Endothelial cell of umbilical vein (primary cell): ENCODE measurements around the gene RBAK. TPM values are rescaled to one million over a fixed set of nuclear protein-coding genes. Genes with fewer than 3 reads are reported as not detected.

Experiments
- BruUV-seq: library from RNA; stranded (reverse); fragments of 400-500 nt; replicated peaks from 2 replicates; lab custom pipeline; 2021; lab: Mats Ljungman, UMichigan
- CTCF ChIA-PET: fragments of 300-600, 350-600 bp; sonication (Branson Sonifier 250); formaldehyde crosslinking; loops from one replicate; lab custom pipeline; 2021; ENCODE audit warnings: antibody characterized with exemption, inconsistent platforms; lab: Charles Lee
- POLR2A ChIA-PET: fragments of 300-600, 350-600 bp; sonication (Branson Sonifier 250); formaldehyde crosslinking; loops from one replicate; lab custom pipeline; 2021; ENCODE audit warnings: antibody characterized with exemption, inconsistent platforms; lab: Charles Lee
- DNase-seq: peaks from one replicate; pipeline ENCODE4 v3.0.0-alpha.2; 2011; ENCODE audit warnings: low read depth, low spot score
- FAIRE-seq: peaks from 2 replicates; lab custom pipeline; 2011; peaks lifted over from hg19 to GRCh38; lab: Jason Lieb, UNC
- H2AFZ ChIP-seq: 2 replicates; pipeline ENCODE4 v1.6.0; 2012; ENCODE audit warnings: low read depth, low read length, control low read depth, inconsistent platforms
- H3K27ac ChIP-seq: 2 replicates; pipeline ENCODE4 v1.5.1; 2011; ENCODE audit warnings: low read depth, mild to moderate bottlenecking, control low read depth, low read length, moderate library complexity; ENCODE audit not compliant: insufficient read depth
- H3K27me3 ChIP-seq, 2 experiments: 2 replicates each; pipeline versions ENCODE4 v1.6.0 to v1.6.1; 2011; ENCODE audit warnings: low read length in 2 of 2, mixed read lengths in 1 of 2; ENCODE audit not compliant: control insufficient read depth in 2 of 2, insufficient read depth in 2 of 2
- H3K36me3 ChIP-seq, 2 experiments: 2 replicates in 1 of 2; 3 replicates in 1 of 2; pipeline ENCODE4 v1.5.1; 2011; ENCODE audit warnings: low read length in 2 of 2, mild to moderate bottlenecking in 1 of 2, moderate library complexity in 1 of 2; ENCODE audit not compliant: control insufficient read depth in 2 of 2, insufficient read depth in 2 of 2; ENCODE audit errors: extremely low read depth in 1 of 2
- H3K4me1 ChIP-seq: 3 replicates; pipeline ENCODE4 v1.5.1; 2011; ENCODE audit warnings: mild to moderate bottlenecking, low read length; ENCODE audit not compliant: control insufficient read depth, insufficient read depth; ENCODE audit errors: extremely low read depth
- H3K4me2 ChIP-seq: 2 replicates; pipeline ENCODE4 v1.6.1; 2011; ENCODE audit warnings: low read length, control low read depth, mixed read lengths; ENCODE audit not compliant: insufficient read depth
- H3K4me3 ChIP-seq, 3 experiments: fragments of 200-600 bp in 1 of 3; sonication (generic), shearing (Covaris generic) in 1 of 3; replicated peaks in 1 of 3; 2 replicates each; pipeline ENCODE4 v1.5.1; 2011 to 2016; ENCODE audit warnings: control low read depth in 3 of 3, low read length in 3 of 3, mild to moderate bottlenecking in 2 of 3, inconsistent platforms in 1 of 3, low read depth in 1 of 3, moderate library complexity in 1 of 3; ENCODE audit not compliant: insufficient read depth in 1 of 3
- H3K79me2 ChIP-seq: 2 replicates; pipeline ENCODE4 v1.6.0; 2012; ENCODE audit warnings: low read length, inconsistent platforms; ENCODE audit not compliant: control insufficient read depth, insufficient read depth
- H3K9ac ChIP-seq: replicated peaks from 2 replicates; pipeline ENCODE3; 2011; ENCODE audit warnings: low read length, control low read depth; ENCODE audit not compliant: insufficient read depth; ENCODE audit errors: extremely low read depth
- H3K9me1 ChIP-seq: replicated peaks from 3 replicates; pipeline ENCODE4 v1.6.0; 2011; ENCODE audit warnings: mild to moderate bottlenecking, low read length; ENCODE audit not compliant: control insufficient read depth, insufficient read depth; ENCODE audit errors: extremely low read depth
- H3K9me3 ChIP-seq: replicated peaks from 2 replicates; pipeline ENCODE4 v1.5.1; 2012; ENCODE audit warnings: low read length, inconsistent platforms; ENCODE audit not compliant: control insufficient read depth, insufficient read depth
- H4K20me1 ChIP-seq: replicated peaks from 2 replicates; pipeline ENCODE3; 2011; ENCODE audit warnings: mild to moderate bottlenecking, low read length; ENCODE audit not compliant: control insufficient read depth, insufficient read depth; ENCODE audit errors: extremely low read depth
- CTCF ChIP-seq, 2 donors: IDR thresholded peaks; 1 replicate in 1 of 2; 2 replicates in 1 of 2; pipeline ENCODE4 v1.5.1; 2011; ENCODE audit warnings: low read length in 2 of 2, mild to moderate bottlenecking in 2 of 2, moderate library complexity in 2 of 2, control low read depth in 1 of 2, inconsistent platforms in 1 of 2, low read depth in 1 of 2; ENCODE audit not compliant: insufficient read depth in 1 of 2; ENCODE audit errors: extremely low read depth in 1 of 2
- EZH2 ChIP-seq: IDR thresholded peaks from 2 replicates; pipeline ENCODE4 v1.6.1; 2012; ENCODE audit warnings: borderline replicate concordance, low read depth, mild to moderate bottlenecking, moderate library complexity, low read length, inconsistent platforms; ENCODE audit not compliant: severe bottlenecking
- FOS ChIP-seq: IDR thresholded peaks from 2 replicates; pipeline ENCODE4 v1.6.1; 2011; ENCODE audit warnings: mild to moderate bottlenecking, low read length, moderate library complexity, borderline replicate concordance; ENCODE audit not compliant: insufficient read depth
- GATA2 ChIP-seq: IDR thresholded peaks from 2 replicates; pipeline ENCODE4 v1.7.0; 2011; ENCODE audit warnings: low read depth, mild to moderate bottlenecking, moderate library complexity, mixed read lengths, low read length; ENCODE audit not compliant: insufficient read length, insufficient read depth
- JUN ChIP-seq: IDR thresholded peaks from 2 replicates; pipeline ENCODE4 v1.6.1; 2011; ENCODE audit warnings: borderline replicate concordance, low read depth; ENCODE audit not compliant: insufficient read length, insufficient read depth
- MAX ChIP-seq: IDR thresholded peaks from 2 replicates; pipeline ENCODE4 v1.6.1; 2011; ENCODE audit not compliant: insufficient read depth, insufficient read length
- MYC ChIP-seq: IDR thresholded peaks from one replicate; pipeline ENCODE4 v1.6.1; 2011; ENCODE audit warnings: mild to moderate bottlenecking, low read depth, low read length
- POLR2A ChIP-seq: IDR thresholded peaks from 2 replicates; pipeline ENCODE4 v1.6.1; 2012; ENCODE audit warnings: low read depth, mild to moderate bottlenecking, control low read depth, low read length
- POLR2AphosphoS5 ChIP-seq: IDR thresholded peaks from 2 replicates; pipeline ENCODE4 v1.6.1; 2012; ENCODE audit warnings: low read depth, mild to moderate bottlenecking, control low read depth, low read length, moderate library complexity; ENCODE audit not compliant: insufficient read depth
- dilution Hi-C: fragments of 300-500 bp; cut with MboI; formaldehyde crosslinking; loops from one replicate; pipeline ENCODE4 v1.15.0; 2019; ENCODE audit warnings: low sequenced_read_pairs; ENCODE audit not compliant: extremely low pct_ligation_motif_present
- intact Hi-C: fragments of 100-400 bp; cut with micrococcal nuclease; formaldehyde crosslinking; loops from one replicate; pipeline ENCODE4 v1.10.0; 2022
- polyA plus RNA-seq, 4 experiments: library from polyadenylated mRNA; depleted of rRNA in 3 of 4; stranded (reverse) in 3 of 4; unstranded in 1 of 4; fragments of >200 nt; gene quantifications; 2 replicates each; pipeline versions ENCODE4 v1.2.1 to v1.2.3, GENCODE V29; 2011 to 2012; ENCODE audit warnings: missing spikeins in 1 of 4
- total RNA-seq: library from RNA; stranded (reverse); gene quantifications from 2 replicates; pipeline ENCODE4 v1.2.3, GENCODE V29; 2021

The RBAK gene
- total and polyA plus RNA-seq, 2 donors (not counting 3 experiments of a cell fraction or from before 2014, with no cell fraction given): 1.4 to 8.6 TPM

GRCh38 chr7:5001003-5001402 lies 44.7 kb upstream of the RBAK start:
- no peak overlapping the region for H3K9ac ChIP-seq
- H3K4me1 ChIP-seq: no peaks in the 10 kb centered on the region
- no peaks in the 10 kb centered on the region for H4K20me1 ChIP-seq
- DNase-seq (no peak), FAIRE-seq (no peak)
- TF ChIP-seq MAX: no peak
- no peak for TF ChIP-seq JUN
- TF ChIP-seq POLR2AphosphoS5: no peak
- no peak for TF ChIP-seq FOS
- no peak for TF ChIP-seq EZH2
- no peak for TF ChIP-seq CTCF (IDR thresholded peaks at IDR 0.05; ENCODE audit: extremely low read depth in 1 of 2, insufficient read depth in 1 of 2, low read depth in 1 of 2, low read length in 2 of 2)
- TF ChIP-seq MYC: no peak
- no peak for TF ChIP-seq POLR2A
- no peak for TF ChIP-seq GATA2
- ChIA-PET CTCF (no interaction called here), POLR2A (no interaction called here)
- H3K36me3 ChIP-seq: peaks cover 2 to 10% of the 10 kb centered on the region in 2 experiments
- no peaks in the 10 kb centered on the region for H3K79me2 ChIP-seq
- no peak overlapping the region for H2AFZ ChIP-seq
- intact Hi-C loops (no loop called here), dilution Hi-C loops (no loop called here)
- no peaks in the 10 kb centered on the region for H3K9me3 ChIP-seq
- H3K9me1 ChIP-seq: no peaks in the 10 kb centered on the region
- H3K27me3 ChIP-seq: no peaks in the 10 kb centered on the region
- no peak overlapping the region for H3K4me3 ChIP-seq
- H3K27ac ChIP-seq: no peak overlapping the region
- no peak overlapping the region for H3K4me2 ChIP-seq
- no TSS peak for BruUV-seq
